Measurements from ENCODE around the gene PRKCE.
A peak's percentile ranks its signal among the peaks of the same experiment; 100 is the strongest.

Gene PRKCE

DNA sequence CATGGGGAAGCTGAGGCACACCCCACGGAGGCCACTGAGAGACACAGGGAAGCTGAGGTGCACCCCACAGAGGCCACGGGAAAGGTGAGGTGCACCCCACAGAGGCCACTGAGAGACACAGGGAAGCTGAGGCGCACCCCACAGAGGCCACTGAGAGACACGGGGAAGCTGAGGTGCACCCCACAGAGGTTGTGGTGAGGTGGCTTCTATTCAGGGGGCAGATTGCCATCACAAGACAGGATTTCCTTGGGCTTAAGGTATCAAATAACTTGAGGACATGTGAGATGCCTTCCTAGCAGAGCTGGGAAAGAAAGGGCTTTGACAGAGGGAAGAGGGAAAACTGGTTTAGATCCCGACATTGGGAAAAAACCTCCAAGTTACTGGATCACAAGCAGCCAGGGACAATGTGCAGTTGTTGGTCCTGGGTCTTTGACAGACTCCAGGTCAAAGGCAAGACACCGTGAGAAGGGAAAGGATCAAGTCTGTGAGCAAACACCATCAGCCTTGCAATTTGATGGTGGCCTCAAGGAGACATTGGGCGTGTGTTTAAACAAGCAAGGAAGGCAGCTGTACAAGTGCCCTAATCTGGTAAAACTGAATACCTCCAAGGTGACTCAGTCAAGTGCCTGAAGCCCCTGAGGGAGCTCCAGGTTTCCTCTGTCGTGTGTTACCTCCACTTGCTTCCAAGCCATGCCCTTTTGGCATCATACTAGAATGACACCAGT lies 512.5 kb downstream of the PRKCE start:
- no peak for DNase-seq

DNA sequence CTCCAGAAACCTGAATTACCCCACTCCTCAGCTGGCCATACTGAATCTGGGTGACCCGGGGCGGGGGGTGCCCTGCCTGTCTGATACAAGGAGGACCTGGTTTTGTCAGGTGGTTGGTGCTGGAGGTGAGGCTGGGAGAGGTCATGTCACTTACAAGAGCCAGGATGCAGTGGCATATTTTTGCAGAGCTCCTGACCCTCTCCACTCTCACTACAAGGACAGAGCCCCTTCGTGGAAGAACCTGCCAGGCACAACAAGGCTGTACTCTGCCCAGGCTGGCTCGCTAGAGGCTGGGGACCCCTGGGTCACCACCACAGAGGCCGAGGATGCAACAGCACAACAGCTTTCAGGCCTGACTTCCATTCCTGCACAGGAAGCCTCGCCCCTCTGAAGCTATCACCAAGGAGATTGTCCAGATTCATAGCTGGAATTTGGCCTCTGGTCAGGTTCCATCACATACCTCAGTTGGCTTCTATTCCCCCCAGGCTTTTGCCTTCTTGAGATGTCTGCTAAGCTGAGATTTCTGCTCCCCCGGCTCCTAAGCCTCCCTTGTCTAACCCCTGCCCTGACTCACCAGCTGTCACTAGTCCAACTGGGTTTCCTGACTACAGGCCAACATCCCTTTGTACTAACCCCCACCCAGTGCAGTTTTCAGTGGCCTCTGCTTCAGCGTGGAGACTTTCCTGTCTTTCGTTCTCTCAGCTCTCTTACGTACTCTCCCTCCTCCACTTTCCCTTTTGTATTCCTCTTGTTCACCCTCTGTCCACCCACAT lies 513.2 kb downstream of the PRKCE start:
- DNase-seq = peak; percentile 5

DNA sequence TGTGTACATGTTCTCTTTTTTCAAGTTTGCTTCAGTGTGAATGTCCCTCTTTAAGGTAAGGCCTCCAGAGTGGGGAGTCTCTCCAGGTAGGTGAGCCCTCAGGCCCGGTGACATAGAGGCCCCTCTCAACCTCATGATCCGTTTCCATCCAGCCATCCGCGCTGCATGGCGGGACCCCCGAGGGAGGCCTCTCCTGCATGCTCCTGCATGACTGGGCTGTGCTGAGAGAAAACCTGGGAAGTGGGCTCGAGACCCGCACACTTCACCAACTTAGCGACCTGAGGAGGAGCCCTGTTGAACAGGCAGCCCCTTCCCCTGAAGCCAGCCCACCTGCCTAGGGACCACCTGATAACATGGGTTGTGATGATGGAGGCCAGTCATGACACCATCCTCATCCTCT lies 514.4 kb downstream of the PRKCE start:
- DNase-seq = no peak

DNA sequence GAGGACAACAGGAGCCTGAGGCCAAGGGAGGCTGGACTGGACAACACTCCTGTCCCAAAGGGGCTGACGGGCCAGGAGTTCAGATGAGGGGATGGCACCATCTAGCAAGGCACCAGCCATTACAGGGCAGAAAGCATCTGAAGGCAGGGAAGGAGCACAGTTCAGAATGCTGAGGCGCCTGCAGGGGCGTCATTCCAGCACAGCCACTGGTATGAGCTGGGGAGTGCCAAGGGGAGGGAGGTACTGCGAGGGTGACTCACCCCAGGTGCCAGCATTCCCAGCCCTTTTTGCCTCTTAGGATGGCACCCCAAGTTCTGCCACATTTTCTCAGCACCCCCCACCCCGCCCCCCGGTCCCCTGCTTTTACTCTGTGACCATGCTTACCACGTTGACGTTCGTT lies 515.9 kb downstream of the PRKCE start:
- no peak for DNase-seq

DNA sequence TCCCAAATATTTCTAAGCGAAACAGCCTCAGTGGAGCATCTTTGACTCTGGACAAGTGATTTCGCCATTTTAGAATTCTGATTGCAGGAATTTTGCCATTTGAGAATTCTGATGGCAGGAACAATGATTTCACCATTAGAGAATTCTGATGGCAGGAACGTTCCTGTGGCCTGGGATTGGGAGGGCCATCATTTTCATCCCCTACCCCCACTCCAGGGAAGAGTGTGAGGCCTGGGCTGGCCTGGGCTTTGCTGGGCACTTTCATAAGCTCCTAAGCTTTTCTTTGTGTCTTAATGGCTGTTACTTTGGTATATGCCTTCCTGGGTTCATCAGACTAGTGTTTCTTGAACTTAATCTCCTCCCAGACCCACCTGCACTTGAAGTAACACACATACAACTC lies 516.4 kb downstream of the PRKCE start:
- no peak for DNase-seq

DNA sequence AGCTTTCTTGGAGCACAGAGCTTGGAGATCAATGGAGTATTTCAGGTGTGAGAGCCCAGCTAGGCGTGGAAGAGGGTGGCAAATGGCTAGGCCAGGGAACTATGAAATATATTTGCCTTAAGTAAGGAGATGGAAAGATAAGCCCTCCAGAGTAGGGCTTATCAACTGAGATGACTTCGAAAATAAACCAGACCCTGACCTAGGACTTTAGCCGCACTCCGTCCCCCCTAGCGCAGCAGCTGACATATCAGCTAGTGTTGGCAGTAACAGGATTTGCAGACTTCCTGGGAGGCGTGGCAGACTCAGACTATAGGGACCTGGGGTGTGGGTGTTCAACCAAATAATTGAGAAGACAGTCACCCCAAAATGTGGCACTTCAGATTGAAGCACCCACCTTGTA lies 518.0 kb downstream of the PRKCE start:
- no peak for DNase-seq

DNA sequence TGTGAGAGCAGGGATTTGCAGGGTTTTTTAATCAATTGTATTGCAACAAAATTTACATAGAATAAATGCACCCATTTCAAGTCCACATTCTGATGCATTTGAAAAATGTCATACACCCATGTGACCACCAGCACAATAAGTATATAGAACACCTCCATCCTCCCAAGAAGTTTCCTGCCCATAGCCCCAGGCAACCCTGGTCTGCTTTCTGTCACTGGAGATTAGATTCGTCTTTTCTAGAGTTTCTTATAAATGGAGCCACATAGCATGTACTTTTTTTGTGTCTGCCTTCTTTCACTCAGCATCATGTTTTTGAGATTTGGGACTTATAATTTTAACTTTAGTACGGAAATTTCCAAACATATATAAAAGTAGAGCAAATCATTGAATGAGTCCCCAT lies 518.6 kb downstream of the PRKCE start:
- DNase-seq = no peak

DNA sequence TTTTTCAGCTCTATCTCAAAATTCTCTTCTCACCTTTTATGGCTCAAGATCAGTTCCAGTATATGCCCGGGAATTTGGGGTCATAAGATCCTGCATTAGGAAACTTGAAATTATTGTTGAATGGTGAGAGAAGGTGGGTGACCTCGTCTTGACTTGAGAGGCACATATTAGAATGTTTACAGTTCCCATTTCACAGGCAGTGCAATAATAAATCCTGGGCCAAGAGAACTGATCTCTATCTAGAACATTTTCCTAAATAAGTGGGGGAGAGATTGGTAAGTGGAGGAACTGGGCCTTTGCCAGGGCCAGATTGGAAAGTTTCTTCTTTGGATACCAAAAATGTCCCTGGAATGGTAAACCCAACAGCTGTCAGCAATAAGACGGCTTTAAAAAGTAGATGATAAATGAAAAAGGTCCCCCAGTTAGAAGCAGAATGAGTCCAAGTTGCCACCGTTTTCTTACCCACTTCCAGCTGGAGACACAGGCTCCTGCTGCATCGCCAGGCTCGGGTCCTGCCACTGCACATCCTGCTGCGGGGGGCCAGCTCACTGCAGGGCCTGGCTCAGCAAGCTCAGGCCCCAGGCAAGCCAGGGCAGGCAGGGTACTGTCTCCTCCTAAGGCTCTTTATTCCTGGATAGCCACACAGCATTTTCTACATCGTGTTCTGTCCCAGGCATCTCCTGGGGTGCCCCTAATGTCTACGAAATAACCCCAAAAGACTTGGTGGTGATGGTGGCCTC lies 519.3 kb downstream of the PRKCE start:
- no peak for DNase-seq

DNA sequence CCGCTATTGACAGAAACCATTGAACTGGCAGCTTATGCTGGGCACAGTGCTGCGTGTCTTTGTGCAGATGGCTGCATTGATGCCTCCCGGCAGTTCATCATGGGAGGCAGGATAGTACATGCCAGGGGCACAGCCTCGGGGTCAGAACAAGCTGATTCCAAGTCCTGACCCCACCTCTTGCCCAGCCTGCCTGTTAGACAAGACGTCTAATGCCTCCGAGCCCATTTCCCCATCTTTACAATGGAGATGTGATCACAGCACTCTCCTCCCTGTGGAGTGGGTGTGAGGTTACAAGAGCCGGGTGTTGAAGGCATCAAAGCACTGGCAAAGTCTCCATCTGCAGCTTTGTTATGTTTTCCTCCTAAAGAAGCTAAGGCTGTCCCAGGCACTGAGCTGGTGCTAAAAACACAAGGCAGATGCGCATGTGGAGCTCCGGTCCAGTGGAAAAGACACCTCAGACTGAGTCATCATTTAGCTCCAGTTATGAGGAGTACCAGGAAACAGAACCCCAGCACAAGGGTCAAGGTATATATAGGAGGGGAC lies 520.0 kb downstream of the PRKCE start:
- DNase-seq = peak; percentile 3

DNA sequence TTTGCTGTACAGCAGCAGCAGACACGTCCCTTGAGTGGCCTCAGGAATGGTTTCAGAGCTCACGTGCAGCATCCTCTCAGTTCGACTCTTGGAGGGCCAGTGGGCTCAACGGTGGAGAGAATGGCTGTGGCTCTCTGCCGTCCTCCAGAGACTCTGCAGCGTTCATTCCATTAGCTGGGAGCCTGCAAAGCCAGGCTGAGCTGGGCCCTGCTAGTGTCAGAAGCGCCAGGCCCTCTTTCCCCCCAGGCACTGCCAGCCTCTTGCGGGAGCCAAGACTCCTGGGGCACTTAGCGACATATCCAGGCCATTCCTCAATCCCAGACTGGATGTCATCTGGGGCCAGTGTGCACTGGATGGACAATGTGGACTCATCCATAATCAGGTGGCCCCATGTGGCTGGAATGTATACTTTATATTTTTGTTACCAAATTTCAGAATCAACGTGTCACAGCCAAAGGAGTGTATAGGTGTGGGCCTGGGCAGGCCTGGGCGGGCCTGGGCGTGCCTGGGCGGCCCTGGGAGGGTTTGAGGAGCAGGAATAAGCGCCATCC lies 520.6 kb downstream of the PRKCE start:
- DNase-seq = no peak

DNA sequence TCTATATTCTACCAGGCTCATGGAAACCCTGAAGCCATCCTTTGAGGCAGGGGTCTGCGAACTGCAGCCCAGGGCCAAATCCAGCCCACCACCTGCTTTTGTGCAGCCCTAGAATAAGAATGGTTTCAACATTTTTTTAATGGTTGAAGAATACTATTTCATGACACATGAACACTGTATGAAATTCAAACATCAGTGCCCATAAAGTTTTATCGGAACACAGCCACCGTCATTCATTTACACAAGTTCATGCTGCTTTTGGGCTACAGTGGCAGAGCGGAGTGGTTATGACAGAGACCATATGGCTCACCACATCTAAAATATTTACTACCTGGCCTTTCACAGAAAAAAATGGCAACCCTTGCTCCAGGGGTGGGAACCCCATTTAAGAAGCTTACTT lies 521.6 kb downstream of the PRKCE start:
- DNase-seq = no peak

DNA sequence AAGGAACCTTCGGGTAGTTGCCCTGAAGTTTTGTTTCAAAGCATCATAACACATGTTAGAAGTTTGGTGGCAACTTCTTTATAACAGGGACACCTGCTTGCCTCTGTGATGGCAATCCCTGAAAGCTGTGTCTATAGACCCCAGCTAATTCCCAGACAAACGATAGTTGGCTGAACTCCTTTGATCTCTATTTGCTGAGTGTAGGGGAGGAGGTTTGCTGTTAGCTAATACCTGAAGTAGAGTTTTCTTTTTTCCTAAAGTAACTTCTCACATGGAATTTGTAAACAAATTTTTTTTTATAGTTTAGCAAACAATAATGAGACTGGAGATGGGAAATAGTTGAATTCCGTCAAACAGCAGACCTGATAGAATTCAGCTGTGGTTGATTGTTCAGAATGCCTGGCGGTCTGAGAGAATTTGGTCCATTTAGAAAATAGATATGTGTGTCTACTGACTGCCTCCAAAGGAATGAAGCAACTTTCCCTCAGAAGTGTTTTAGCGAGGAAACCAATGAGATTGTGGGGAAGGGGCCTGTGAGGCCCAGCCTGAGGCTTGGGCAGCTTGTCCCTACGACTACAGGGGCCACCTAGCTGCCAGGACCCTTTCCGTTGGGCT lies 522.3 kb downstream of the PRKCE start:
- DNase-seq = no peak

DNA sequence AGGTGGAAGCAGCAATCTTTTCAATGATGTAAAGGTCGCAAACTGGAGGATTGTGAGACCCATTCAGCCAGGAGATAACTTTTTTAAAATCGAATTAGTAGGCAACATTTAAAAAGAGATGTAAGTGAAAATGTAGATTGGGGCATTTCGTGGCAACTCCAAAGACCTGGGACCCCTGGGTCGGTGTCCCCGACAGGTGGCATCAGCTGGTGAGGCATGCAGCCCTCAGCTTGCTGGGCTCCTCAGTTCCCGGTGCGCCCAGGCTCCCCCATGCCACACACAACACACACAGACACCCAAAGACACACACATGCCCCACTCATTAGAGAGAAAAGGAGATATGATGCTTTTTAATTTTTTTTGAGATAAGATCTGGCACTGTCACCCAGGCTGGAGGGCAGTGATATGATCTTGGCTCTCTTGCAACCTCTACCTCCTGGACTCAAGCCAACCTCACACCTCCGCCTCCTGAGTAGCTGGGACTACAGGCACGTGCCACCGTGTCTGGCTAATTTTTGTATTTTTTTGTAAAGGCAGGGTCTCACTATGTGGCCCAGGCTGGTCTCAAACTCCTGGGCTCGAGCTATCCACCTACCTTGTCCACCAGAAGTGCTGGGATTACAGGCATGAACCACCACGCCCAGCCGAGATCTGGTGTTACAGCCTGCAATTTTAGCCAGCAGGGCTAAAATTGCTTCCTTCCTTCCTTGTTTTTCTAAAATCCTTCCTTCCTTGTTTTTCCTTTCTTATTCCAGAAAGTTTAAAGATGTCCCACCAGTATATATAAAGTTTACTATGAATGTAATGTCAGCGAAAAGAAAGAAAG lies 523.1 kb downstream of the PRKCE start:
- no peak for DNase-seq

DNA sequence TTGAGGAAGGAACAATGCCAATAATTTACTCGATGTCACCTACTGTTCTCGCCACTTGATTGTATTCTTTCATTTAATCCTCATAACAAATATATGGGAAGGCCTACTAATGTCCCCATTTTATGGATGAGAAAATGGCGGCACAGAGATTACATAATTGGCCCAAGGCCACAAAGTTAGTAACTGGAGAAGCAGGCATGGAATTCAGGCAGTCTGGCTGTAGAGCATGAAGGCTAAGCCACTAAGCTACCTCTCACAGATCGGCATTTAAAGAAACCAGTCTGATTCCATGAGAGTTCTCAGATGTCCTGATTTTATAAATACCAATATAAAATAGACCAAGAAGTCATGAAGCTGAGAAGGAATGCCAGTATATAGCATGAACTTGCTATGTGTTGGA lies 523.9 kb downstream of the PRKCE start:
- DNase-seq = no peak

DNA sequence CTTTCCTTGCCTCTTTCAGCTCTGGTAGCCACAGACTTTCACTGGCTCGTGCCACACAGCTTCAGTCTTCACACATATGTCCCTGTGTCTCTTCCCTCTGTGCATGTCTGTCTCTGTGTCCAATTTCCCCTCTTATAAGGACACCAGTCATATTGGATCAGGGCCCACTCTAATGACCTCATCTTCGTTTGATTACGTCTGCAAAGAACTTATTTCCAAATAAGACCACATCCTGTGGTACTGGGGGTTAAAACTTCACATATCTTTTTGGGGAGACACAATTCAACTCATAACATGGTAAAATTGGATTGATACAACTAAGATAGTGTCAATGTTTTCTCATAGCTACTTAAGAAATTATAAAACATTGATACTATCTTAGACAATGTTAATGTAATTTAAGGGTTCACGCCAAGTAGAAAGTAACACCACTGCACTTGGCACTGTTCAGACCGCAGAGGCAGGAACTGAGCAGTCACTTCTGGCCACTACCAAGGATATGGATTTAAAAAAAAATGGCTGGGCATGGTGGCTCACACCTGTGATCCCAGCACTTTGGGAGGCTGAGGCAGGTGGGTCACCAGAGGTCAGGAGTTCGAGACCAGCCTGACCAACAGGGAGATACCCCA lies 526.1 kb downstream of the PRKCE start:
- no peak for DNase-seq

DNA sequence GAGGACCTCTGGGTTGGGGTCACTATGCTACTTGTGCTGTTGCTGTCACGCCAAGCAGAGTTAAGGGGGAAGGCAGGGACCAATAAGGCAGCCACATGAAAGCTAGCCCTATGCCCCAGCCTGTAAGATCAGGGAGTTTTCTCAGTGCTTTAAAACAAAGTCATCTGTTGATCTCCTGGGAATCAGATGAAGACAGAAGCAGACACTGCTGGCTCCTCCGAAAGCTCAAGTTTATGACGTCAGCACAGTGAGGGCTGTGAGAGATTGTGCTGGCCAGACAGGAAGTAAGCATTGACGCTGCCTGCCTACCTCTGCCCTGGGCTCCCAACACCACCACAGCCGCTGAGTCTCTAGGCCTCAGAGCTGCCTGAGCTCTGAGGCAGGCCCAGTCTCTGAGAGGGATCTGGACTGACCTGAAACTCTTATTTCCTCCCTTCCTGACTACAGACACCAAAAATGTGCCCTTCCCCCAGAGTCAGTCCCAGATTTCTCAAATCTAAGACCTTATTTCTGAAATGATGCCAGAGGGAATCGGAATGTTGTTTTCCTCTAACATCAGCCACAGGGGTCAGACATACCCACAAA lies 527.7 kb downstream of the PRKCE start:
- DNase-seq = no peak

DNA sequence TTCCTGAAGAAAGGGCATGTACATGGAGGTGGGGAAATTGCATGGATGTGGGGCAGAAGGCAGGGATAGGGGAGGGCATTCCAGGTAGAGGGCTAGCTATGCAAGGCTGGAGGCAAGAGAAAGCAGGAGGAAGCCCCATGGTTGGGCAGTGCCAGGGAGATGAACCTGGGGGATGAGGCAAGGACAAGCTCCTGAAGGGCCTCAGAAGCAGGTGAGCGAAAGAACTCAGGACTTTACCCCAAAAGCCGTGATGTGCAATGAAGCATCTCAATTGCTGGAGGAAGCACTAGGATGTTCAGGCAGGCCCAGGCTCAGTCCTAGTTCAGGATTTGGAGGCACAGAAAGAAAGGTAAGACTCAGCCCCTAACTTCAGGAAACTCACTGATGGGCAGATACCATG lies 528.7 kb downstream of the PRKCE start:
- no peak for DNase-seq

DNA sequence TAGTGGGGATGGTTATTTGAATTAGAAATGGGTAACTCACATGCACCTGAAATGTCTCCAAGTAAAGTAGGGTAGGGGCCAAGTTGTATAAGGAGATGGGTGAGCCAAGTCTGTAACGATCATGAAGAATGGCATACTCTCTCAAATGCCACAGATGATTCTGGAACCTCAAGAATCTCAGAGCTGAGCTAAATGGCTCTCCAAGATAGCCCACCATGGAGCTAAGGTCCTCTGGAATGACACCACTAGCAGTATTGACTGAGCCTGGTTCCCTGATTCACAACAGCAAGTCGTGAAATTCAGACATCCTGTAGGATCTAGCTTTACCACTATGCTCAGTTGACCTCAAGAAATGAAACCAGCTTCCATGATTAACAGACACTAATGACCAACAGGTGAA lies 529.8 kb downstream of the PRKCE start:
- no peak for DNase-seq

DNA sequence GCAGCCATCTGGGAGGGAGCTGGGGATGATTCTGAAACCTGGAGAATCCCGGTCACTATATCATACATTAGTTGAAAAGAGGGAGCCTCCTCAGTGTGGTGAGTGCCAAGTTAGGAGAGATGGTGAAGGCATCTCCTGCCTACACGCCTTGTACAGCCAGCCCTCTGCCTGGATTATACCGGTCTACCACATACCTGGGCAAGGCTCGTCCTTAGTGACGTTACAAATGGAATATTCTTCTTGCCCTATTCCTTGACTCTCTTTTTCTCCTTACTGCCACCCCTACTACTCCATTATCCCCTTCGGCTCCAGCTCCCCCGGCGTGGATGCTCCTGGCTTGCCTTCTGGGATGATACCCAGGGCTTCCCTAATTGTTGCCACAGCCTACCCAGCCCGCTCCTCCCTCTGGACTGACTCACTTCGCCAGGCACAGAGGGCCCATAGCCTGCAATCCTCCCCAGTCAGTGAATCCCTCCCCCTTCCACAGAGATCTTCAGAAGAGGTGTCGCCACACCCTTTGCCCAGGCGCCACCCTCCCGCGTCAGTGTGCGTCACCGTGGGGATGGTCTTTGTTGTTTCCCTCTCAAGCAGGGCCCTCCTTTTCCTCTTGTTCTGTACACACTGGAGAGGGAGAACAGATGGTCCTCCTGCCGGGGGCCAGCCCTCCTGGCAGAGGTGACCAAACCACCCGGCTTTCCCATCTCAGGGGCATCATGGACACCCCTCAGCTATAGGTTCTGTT lies 530.5 kb downstream of the PRKCE start:
- DNase-seq = no peak

DNA sequence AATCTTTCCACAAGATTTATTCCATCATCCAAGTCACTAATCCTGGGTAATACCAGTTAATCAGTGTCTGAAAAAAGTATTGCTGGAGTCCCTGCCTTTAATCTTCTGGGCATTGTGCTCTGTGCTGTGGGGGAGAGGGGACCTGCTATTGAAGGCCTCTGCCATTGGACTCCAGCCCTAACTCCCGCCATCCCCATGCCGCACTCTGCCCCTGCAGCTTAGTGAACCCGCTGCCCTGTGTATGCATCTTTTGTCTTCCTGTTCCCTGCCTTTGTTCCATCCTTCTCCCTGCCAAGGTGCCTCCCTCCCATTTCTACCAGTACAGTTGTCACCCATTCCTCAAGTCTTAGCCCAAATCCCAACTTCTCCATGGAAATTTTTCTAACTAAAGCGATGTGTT lies 532.0 kb downstream of the PRKCE start:
- DNase-seq = no peak

Data from kidney glomerular epithelial cell (primary cell).